Dermis microvascular lymphatic vessel endothelial cell (primary cell): Measurements from ENCODE around the gene ITIH4. TPM values are rescaled to one million over a fixed set of nuclear protein-coding genes. Genes with fewer than 3 reads are reported as not detected.
"Not testable (repeated sequence)": the region's sequence is repeated elsewhere in the genome, so short reads cannot be mapped to it uniquely, and the experiment has no call there.

ENCODE experiments used
- DNase-seq, 2 donors: peaks; one replicate each; pipeline versions ENCODE4 v3.0.0 to v3.0.0-alpha.2; 2010; ENCODE audit warnings: low read depth in 2 of 2
- total RNA-seq: library from RNA; depleted of rRNA; stranded (reverse); fragments of >200 nt; gene quantifications from 2 replicates; pipeline ENCODE4 v1.2.1, GENCODE V29; 2014

Gene ITIH4
- total RNA-seq, 1 donor from 2014 or later, result 0.39 TPM

- DNase-seq, result no peak
Measured at GRCh38 chr3:52784931-52785590, 45.4 kb downstream of the ITIH4 start.

GRCh38 chr3:52784021-52784621 lies 46.4 kb downstream of the ITIH4 start:
- DNase-seq, result no peak

- no peak for DNase-seq
Measured at GRCh38 chr3:52783211-52783555, 47.3 kb downstream of the ITIH4 start.

- DNase-seq, result no peak
Measured at GRCh38 chr3:52782412-52783210, 47.9 kb downstream of the ITIH4 start.

- DNase-seq, result no peak
Measured at GRCh38 chr3:52781741-52782140, 48.7 kb downstream of the ITIH4 start.

GRCh38 chr3:52779837-52780585 lies 50.5 kb downstream of the ITIH4 start:
- no peak for DNase-seq

GRCh38 chr3:52779011-52779836 lies 51.2 kb downstream of the ITIH4 start:
- no peak for DNase-seq

- DNase-seq, result no peak
Measured at GRCh38 chr3:52777959-52778805, 52.3 kb downstream of the ITIH4 start.

- DNase-seq, result no peak
Measured at GRCh38 chr3:52777127-52777958, 53.1 kb downstream of the ITIH4 start, which contains the start of gene ITIH1. Gene ITIH1, plus strand, starts transcription at chr3:52777599. Its CDS starts 17 bp downstream, at chr3:52777616.

GRCh38 chr3:52776486-52776885 lies 54.0 kb downstream of the ITIH4 start:
- DNase-seq, result not testable (repeated sequence)

GRCh38 chr3:52775877-52776276 lies 54.6 kb downstream of the ITIH4 start:
- no peak for DNase-seq

GRCh38 chr3:52774901-52775864 lies 55.3 kb downstream of the ITIH4 start:
- DNase-seq, result no peak

GRCh38 chr3:52774066-52774713 lies 56.3 kb downstream of the ITIH4 start:
- DNase-seq, result no peak

GRCh38 chr3:52773361-52774065 lies 57.0 kb downstream of the ITIH4 start:
- DNase-seq, result no peak

GRCh38 chr3:52771702-52772101 lies 58.8 kb downstream of the ITIH4 start:
- no peak for DNase-seq

GRCh38 chr3:52771334-52771681 lies 59.2 kb downstream of the ITIH4 start:
- no peak for DNase-seq
